Measurements from ENCODE around the gene LYSMD2. TPM values are rescaled to one million over a fixed set of nuclear protein-coding genes. Genes with fewer than 3 reads are reported as not detected.

LYSMD2 gene
- total RNA-seq, 1 experiment from 2014 or later: 27.3 TPM

DNA sequence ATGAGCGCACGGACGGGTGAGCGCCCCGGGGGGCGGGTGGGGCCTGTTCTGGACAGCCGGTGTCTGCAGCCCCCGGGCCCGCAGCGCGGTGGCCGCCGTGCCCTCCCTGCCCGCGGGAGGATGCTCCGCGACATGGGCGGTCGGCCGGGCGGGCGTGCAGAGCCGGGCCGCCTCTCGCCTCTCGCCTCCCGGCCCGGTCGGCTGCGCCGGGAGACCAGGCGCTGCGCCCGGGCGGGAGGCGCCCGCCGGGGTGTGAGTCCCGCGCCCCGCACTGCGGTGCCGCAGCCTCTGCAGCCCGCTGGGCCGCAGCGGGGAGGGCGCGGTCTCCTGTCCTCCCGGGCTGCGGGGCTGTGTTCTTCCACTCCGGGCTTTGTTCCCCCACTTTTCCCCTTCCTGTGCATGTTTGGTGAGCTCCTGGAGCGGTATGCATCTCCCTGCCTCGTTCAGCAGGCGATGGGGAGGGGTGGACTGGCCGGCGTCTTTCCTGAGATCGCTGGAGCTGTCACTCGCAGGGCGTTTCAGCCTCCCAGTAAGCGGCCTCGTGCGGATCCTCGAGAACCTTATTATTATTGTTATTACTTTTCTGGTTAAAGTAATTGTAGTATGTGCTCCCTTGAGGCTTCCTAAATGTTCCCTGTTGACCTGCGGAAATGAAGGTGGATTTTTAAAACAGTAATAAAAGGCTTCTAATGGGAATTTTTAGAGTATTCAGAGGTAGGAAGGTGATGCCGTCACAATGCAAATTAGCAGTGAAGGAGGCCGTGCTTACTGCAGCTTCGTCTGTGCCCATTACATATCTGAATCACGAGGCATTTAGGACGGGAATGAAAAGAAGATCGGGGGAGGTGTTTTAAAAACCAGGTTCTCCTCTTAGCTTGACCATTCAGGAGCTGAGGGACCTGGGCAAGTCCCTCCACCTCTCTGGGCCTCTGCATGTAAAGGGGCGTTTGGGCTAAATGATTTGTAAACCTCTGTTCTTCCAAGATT is 14.5 kb upstream of the LYSMD2 start:
- no peak for DNase-seq (ENCODE audit: low spot score)

DNA sequence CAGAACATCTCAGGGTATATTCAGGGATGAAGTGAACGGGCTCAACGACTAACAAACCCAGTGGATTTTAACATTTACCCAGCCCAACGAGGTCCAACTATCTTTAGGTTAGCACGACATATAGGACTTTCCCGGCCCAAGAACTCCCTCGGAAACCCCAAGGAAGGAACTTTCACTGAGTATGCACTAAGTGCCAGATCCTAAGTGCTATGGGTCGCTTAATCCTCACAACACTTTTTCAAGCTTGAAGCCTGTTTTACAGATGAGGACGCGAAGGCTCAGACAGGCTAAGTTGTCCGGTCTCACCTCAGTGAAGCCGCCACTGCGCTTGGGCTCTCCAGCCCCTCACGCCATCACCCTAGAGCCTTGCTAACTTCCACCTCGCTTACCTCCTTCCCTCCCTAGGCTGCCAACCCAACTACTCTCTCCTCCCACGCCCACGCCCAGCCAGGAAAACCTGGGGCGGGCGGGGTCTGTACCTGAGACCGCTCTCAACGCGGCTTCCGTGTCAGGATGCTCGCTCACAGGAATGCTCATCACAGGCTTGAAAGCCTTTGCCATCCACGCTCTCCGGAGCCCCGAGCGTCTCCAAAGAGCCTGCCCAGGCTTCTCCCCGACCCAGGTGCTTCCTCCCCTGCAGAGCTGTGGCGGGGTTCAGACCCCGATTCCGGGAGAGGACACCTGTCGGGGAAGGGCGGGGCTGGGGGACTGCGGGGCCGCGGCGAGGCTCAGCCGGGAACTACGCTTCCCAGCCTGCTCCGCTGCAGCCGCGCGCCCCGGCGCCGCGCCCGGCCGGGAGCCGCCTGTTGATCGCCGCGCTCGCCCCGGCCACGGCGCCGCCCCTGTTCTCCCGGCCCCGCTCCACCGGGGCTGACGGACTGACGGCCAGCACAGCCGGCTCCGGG is 13.6 kb upstream of the LYSMD2 start, which contains the start of gene TMOD2:
Gene TMOD2 (plus strand): TSS at position 806 of the 905 bp plus-strand sequence. CDS start 14,845 bp downstream, outside the sequence.
- no peak for DNase-seq (ENCODE audit: low spot score)

DNA sequence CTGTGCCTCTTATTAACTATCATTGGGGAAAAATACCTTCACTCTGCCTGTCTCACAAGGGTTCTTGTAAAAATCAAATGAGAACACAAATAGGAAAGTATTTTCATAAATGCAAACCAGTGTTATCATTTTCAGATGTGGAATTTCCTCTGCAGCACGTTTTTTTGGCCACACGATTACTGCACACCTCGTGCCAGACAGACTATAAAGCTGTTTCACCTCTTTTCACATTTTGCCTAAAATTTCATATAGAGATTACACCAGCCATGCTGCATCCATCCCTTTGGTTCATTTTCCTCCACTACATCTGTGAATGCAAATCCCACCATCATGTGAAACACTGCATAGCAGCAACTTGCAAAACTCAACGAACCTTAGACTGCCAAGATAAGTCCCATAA is 12.7 kb upstream of the LYSMD2 start:
- DNase-seq (ENCODE audit: low spot score): no peak

DNA sequence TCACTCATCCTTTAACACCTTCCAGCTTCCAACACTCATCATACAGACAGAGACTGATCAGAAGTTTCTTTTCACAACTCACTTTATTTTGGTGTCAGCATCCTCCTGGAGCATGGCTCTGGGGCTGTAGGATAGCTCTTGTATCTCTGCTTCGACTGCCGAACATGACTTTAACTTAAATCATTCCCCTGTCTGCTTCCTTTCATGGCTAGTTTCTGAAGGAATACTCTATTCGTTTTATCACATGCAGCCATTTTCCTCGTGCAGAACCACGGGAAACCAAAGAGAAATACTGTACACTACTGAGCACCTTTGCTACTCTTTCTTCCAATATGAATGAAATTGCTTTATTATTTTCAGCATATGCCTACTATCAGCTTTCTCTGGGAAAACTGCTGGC is 11.9 kb upstream of the LYSMD2 start:
- no peak for DNase-seq (ENCODE audit: low spot score)

DNA sequence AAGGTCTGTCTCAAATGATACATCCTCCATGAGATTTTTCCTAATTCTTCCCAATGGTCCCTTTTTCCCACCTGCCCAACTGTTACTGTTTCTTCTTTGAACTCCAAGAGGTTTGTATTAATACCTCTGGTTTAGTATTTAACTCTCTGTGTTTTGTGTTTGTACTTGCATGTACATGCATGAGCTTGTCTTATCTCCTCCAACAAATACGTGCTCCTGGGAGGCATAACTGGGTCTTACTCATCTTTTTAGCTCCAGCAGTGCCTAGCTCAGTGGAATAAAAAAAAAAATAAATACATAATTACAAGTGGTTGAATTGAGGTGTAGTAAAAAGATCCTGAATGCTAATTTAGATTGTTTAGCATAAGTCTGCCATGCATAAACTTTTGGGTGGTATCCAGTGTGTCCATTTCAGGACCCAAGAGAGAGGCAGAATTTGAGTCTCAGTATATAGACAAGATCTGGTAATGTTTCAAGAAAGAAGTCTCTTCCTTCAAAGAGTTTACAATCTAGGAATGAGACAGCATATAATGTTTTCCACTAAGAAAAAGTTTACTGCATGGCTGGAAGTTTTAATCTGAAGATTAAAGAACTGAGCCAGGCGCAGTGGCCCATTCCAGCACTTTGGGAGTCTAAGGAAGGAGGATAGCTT is 1.7 kb upstream of the LYSMD2 start:
- DNase-seq (ENCODE audit: low spot score): no peak

DNA sequence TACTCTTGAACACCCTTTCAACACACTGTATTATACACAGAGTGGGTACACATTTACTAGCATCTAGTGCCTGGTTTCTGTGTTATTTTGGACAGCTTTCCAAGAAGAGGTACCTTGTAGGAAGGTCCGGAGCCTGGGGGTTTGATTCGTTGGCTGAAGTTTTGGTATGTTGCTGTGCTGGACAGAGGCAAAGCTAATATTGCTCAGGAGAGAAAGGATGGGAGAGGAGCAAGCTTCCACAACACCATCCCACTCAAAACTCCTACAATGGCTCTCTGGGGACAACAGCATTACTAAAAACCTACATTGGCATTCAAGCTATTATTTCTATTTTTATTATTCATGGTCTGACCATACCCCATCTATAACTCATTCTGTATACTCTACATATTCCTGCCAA is 1.1 kb upstream of the LYSMD2 start:
- DNase-seq (ENCODE audit: low spot score): no peak

DNA sequence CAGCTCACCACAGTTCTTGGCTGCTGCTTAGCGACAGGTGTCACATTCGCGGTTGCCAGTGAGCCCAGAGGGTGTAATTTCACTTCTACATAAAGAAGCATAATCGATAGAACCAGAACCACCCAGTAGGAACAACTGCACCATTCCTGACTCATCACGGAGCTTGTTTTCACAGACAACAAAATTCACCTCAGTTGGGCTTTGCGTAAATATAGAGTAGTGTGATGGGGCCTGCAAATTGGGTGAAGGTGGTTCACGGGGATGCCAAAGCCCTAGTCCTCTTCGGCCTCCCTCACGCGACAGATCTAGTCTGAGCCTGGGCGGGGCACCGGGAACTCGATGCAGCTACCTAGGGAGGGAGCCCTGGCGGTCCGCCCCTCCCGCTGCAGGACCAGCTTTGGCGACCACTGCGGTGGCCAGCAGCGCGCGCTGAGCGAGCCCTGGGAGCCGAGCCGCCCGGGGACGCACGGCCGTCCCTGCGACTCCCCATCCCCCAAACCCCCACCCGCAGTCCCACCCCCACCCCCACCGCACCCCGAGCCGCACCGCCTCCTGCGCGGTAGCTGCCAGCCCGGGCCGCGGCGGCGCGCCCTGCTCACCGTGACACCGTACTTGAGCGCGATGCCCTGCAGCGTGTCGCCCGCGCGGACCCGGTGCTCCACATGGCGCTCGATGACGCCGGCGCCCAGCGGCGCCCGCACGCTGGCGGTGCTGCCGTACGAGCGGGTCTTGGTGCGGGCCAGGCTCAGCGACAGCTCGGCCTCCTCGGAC is 519 bp downstream of the LYSMD2 start:
- no peak for DNase-seq (ENCODE audit: low spot score)

DNA sequence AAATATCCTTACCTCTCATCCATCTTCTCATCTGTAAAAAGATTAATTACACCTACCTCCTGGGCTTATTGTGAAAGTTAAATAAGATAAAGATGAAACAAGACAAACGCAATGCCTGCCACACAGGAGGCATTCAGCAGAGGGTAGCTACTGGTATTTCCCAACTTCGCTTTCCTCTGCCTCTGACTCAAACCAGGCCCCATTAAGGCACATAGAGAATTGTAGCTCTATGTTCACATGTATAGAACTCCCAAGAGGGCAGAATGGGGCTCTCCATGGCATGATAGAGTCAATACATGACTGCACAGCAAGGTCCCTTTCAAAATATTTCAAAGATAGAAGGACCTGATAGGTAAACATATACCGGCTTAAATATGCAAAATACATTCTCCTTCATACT is 1.4 kb downstream of the LYSMD2 start:
- no peak for DNase-seq (ENCODE audit: low spot score)

DNA sequence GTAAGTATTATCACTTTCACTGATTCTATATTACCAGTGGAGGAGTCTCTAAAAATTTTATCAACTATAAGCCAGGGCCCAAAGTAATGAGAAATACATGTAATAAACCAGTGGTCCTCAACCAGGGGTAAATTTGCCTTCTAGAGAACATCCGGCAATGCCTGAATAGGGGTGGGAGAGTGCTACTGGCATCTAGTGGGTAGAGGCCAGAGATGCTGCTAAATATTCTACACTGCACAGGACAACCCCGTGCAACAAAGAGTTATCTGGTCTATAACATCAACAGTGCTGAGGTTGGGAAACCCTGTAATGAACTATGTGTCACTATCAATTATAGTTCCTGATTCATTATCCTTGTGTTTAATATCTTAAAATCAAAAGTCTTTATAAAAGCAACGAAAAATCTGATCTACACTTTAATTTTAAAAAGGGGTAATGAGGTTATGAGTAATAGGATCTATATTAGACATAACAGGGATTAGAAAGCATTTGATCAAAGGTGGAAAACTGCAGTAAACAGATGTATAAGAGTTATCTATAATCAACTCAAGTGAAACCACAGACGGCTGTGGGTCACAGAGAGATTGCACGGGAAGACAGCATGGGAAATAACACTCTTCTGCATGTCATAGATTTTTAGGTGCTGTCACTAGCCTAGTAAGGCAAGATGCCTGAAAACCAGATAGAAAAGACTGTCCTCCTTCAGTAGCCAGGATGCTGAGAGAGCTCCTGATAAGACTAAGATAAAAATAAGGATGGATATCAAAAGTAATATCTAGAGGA is 2.0 kb downstream of the LYSMD2 start:
- DNase-seq (ENCODE audit: low spot score): no peak

DNA sequence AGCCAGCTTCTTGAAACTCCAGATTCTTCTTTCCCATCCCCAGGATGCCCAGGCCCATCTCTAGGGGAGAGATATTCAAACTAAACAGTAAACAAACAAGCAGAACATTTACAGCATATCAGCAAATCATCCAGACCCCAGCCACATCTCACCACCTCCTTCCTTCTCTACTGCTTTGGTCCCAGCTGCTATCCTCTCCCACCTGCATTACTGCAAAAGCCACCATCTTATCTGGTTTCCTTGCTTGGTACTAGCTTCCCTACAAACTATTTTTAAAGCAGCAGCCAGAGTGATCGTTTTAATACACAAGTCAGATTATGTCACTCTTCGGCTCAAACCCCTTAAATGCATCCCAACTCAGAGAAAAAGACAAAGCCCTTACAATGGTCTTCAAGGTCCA is 4.8 kb downstream of the LYSMD2 start:
- no peak for DNase-seq (ENCODE audit: low spot score)

DNA sequence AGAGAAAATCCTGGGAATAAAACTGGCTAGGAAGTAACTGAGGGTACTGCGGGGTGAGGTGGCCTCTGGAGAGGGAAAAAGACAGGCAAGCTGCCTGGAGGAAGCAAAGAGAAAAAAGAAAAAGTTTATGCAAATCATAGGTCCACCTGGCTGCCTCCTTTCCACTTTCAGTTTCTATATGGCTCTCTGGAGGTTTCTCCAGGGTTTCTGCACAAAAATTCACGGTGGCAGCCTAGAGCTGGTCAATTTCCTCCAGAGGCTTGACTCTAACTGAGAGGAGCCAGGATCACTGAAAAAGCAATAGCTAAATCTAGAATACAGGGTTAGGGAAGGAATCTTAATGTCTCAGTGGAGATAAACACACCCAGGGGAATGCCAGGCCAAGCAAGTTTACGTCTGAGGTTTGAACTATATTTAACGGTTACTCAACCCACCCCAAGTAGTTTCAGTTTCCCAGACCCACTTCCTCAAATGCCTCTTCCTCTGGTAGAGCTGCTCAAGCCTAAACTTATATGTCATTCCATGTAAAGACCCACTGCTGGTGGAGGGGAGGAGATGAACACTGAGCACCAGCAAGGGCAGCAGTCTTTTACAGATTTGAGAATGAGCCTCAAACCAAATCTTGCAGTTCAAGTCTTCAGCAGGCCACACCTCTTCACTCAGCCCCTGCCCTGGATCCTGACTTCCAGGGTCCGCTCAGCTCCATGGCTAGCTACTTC is 5.7 kb downstream of the LYSMD2 start:
- peak; percentile 26 for DNase-seq (ENCODE audit: low spot score)

DNA sequence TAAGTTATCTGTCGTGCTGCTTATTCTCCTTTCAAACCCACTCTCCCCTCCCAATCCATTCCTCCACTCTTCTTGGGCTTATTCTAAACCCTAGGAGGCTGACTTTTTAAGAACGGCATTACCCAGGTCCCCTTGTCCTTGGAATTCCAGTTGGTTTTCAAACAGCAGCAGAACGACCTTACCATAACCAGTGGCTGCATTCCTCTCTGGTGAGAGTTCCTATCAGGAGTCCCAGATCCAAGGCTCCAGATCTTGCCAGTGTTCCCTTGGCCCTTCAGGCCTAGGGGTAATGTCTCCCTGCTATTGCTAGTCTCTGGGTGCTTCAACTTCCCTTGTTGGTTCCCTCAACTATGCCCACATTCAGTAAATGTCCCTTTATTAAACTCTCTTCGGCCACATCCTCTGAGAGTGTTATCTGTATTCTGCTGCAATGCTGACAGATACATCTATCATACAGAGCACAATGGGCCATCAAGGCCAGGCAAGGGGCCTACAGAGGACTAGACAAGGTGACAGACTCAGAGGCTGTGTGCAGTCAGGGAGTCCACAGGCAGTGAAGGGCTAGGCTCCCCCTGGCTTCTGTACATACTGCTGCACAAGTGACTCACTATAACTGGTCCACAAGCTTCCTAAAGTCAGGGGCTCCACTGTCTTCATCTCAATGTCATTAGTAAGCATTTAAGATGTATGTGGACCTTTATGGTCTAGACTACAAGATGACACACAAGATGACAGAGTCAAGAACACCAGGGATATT is 10.1 kb downstream of the LYSMD2 start:
- no peak for DNase-seq (ENCODE audit: low spot score)

DNA sequence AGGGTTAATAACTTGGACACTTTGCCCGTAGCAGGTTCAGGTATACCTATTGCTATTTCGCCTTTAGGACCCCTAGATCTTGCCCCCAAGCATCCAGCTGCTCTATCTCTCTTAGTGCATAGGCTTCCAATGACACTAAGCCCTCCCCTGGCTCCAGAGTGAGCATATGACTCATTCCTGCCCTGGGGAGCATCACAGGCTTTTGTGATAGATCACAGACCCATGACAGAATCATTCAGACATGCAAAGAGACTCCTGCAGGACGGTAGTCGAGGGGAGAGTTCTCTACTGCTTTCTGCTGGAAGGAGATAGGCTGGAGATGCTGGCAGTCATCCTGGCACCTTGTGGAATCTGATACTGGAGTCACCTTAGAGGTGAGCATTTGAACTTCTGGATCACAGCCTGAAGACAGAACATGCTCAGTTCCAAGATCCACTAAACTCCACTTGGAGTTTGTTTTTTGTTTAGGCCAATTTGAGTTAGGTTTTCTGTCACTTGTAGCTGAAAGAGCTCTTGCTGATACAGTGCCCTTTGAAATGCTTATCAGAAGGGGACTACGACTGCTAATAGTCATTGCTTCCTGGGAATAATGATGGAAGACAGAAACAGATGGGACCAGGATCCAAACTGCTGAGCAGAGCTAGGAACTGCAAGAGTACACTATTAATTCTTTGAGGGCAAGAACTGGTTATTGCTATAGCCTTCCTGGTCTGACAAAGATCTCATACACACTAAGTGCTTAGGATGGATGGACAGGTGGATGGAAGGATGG is 11.0 kb downstream of the LYSMD2 start:
- DNase-seq (ENCODE audit: low spot score): peak; percentile 84

DNA sequence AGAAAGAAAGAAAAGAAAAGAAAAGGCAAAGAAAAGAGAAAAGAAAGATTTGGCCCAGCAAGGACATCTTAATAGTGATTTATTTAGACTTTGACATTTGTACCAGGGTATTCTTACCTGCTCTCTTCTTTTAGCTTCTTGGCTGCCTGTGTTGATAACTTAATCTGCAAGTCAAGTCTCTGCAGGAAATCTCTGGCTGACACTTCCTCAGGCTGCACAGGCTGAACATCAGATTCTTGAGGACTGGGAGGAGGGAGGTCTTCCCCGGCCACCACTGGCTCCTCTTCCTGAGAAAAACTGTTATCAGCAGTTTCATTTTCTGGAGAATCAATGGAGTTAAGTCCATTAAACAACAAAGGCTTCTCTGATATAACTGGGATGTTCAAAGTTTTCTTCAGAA is 12.8 kb downstream of the LYSMD2 start:
- no peak for DNase-seq (ENCODE audit: low spot score)

DNA sequence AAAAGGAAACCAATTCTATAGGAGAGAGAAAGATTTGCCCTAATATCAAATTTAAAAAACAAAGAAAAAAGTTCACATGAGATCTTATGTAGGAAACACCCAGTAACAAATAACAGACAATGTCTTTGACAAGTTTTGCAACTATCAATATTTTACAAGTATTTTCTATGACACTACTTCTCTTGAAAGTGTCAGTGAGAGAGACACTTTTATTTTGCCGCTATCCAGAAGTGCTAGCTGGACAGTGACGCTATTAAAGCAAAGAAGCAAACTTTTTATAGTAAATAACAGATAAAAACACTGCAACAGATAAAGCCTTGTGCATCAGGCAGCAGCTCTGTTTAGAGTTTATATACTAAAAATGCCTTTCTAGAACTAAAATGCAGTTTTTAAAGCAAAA is 13.3 kb downstream of the LYSMD2 start:
- DNase-seq (ENCODE audit: low spot score): no peak

DNA sequence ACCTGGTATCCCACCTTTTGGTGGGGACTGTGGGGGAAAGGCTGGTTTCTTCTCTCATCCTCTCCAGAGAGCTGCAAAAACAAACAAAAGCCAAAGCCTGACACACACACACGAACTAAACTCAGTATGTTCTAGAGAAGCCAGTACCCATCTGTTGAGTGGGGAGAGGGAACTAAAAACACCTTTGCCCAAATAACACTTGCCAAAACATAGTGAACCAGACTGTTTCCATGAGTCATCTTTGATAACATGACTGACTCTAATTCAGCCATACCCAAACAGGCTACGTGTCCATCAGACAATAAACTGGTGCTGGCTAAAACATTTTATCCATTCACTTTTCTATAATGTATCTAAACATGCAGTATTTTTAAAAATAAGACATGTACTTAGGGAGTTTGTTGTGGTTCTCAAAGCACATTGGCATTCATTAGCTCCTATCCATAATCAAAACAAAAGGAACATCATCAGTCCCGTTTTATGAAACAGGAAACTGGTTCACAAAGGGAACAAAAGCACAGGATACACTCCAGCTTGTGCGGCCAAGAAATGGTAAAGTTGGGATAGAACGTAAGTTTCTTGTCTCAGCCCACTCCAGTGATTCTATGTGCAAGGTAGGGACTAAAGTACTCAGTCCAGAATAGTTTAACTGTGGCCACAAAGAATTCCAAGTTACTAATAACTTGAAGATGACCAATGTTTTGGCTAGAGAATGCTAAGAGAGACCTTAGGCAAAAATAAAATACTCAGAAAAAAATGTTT is 16.1 kb downstream of the LYSMD2 start:
- DNase-seq (ENCODE audit: low spot score): no peak
